GM21529 (cell line): ENCODE measurements around the gene UBE2D2.

ENCODE experiments used
- ATAC-seq: cut with Tn5 transposase; IDR thresholded peaks from one replicate; pipeline ENCODE4 v1.9.1; 2021; ENCODE audit not compliant: unreplicated experiment

The UBE2D2 gene

GRCh38 chr5:139646912-139647505 is 85.9 kb downstream of the UBE2D2 start:
- no peak for ATAC-seq

- no peak for ATAC-seq
Measured at GRCh38 chr5:139647506-139648204, 86.5 kb downstream of the UBE2D2 start.

- peak; percentile 25 for ATAC-seq
Measured at GRCh38 chr5:139648205-139649081, 87.3 kb downstream of the UBE2D2 start, which contains the start of gene CXXC5. CXXC5 (plus strand) TSS chr5:139648349; CDS start chr5:139680524, 32,175 bp downstream.

GRCh38 chr5:139649082-139649991 is 88.2 kb downstream of the UBE2D2 start:
- ATAC-seq, result no peak

GRCh38 chr5:139650031-139650688 is 89.0 kb downstream of the UBE2D2 start:
- ATAC-seq, result no peak

GRCh38 chr5:139650689-139651042 is 89.5 kb downstream of the UBE2D2 start:
- ATAC-seq, result no peak

DNA sequence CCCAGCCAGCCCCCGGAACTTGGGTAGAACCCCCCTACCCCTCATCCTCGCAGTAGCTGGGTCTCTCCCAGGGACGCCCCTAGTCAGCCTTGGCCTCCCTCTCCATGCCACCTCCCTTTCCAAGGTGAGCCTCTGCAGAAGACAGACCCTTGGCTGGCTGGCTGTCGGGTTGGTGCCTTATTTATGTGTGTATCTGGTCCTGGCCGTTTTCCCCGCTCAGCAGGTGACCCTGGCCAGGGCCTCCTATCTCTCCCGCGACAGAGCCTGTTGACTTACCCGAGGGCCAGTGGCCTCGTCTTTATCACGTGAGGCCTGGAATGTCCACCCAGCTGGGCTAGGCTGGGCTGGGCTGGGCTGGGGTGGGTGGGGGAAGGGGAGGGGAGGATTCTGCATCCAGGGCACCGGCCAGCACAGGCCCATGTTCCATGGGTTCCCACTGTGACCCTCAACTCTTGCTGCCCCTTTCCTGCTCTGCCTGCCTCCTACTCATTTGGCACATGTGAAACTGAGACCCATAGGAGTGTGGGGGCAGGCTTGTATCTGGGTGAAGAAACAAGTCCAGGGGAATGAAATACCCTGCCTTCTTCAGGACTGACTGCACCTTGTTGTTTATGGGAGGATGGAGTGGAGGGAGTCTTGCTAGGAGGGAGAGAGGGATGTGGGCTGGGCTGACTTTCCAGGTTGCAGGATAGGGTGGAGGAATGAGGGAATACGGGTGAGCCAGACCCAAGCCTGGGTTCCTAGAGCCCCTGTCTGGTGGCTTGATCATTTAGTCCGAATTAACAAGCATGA is 90.1 kb downstream of the UBE2D2 start:
- no peak for ATAC-seq

GRCh38 chr5:139651853-139652787 is 91.0 kb downstream of the UBE2D2 start:
- ATAC-seq, result peak; percentile 34

- ATAC-seq, result peak; percentile 37
Measured at GRCh38 chr5:139652788-139653241, 91.7 kb downstream of the UBE2D2 start.

DNA sequence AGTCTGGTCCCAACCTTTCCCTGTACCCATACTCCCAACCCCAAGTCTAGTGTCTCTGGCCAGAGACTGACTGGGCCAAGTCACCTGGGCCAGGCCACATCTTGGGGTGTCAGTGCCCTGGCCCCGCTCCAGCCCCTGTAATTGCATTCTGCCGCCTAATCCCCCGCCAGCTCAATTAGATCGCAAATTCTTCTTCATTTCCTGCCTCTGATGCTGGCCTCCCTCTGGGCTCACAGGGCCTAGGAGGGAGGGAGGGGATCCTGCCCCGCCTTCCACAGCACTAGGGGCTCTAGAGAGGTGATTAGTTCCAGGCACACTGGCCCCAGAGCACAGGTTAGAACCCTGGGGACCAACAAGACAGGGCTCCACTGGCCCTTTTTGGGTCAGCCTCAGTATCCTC is 92.5 kb downstream of the UBE2D2 start:
- no peak for ATAC-seq

GRCh38 chr5:139654464-139654863 is 93.3 kb downstream of the UBE2D2 start:
- no peak for ATAC-seq

GRCh38 chr5:139654871-139655491 is 93.8 kb downstream of the UBE2D2 start:
- ATAC-seq, result no peak

DNA sequence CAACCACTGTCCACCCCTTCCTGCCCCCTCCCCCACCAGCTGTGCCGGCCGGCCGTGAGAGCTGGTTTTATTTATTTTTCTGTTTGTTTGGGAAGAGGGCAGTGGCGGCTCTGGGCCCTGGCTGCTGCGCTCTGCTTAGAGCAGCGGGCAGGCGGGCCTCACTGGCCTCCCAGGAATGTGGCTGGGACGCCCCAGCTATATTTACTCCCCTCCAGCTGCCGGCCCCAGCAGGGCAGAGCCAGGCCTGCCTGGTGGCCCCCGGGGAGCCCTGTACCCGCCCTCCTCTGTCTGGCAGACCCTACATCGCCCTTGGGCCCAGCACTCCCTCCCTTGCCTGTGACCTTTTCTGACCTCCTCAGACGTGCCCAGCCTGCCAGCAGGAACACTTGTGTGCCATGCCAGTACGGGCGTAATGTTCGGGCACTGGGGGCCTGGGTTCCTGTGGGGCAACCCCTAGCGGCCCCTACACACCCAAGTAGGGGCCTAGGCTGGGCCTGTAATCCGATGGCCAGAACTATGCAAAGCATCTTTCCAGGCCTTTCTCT is 94.7 kb downstream of the UBE2D2 start:
- no peak for ATAC-seq

DNA sequence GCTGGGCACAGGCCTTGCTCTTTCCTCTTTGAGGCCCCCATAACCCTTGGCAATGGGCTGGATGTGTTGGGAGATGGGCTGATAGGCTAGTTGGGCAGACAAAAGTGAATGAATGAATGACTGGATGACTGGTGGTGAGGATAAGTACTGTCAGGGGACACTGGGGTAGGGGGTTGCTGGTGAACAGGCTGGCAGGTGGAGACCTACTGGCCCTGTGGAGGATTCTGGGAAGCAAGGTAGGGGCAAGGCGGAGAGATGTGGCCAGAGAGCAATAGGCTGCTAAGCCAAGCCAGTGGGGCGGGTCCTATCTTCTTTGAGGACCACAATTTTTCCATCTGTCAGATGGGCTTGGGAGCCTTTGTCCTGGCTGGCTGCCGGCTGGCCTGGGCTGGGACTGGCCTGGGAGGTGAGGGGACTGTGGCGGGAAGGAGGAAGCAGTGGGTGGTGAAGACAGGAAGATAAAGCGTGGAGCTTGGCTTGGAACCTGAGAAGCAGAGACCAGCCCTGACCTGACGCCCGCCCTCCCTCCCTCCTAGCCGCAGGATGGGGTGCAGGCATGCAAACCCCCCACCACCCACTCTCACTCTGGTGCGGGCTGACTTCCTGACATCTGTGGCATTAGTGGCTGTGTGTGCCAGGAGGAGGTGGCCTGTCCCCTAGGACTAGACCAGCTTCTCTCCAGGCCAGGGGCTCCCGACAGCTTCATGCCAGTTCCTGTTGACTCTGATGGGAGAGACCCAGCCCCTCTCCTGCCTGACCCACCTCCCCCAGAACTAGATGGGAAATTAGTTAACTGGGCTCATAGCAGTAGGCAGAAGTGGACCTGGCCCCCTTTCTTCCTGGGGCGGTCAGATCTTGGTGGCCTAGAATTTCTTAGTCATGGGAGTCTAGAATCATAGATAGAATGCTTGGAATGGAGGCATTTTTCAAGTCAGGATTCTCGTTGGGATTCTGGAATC is 96.5 kb downstream of the UBE2D2 start:
- ATAC-seq, result no peak

DNA sequence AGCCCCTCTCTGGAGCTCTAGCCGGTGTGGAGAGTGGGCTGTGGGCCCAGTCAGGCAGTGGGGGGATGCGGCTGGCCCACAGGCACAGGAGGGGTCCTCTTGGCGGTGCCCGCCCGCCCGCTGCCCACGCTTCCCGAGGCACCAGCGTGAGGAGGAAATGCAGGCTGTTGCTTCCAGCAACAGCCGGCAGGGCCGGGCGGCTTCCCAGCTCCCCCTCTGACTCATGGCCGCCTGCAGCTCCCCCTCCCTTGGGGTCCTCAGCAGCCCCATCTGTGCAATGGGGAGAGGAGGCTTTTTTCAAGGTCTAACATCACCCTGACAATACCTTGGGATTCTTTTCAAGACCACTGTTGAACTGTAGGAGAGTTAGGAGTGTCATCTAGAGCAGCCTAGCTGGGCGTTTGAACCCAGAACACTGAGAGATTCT is 97.4 kb downstream of the UBE2D2 start:
- no peak for ATAC-seq

DNA sequence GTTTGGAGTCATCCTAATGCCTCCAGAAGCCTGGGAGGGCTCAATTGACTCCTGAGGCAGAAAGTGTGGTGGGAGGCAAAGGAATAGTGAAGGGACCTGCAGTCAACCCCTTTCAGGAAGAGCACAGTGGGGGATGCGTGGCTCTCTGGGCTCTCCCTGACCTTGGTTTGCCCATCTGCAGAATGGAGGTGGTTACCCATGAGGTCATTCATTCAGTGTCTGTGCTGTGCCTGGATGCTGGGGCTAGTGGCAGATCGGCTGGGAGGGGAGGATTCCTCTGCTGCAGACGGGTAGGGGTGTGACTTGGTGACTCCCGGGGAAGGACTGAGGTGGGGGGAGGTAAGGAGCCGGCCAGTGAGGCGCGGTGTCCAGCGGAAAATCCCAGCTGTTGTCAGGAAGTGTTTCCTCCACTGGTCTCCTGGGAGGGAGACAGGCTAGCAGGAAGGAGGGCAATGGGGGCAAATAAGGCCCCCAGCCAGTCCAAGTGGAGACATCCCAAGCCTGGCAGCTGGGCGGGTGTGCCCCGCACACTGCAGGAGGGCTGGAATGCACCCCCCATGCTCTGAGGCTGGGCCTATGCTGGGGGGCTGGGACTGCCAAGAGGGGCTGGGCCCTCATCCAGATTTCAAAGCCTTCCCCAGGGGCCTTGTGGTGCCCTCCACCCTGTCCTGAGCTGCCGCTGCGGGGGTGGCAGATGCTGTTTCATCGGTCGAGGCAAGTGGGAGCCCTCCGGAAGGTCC is 98.0 kb downstream of the UBE2D2 start:
- ATAC-seq, result peak; percentile 22
